Hepatic stellate cell (primary cell): Measurements from ENCODE around the gene REM2.
A peak's percentile ranks its signal among the peaks of the same experiment; 100 is the strongest.

Experiments used
- DNase-seq: peaks from one replicate; pipeline ENCODE4 v3.0.0; 2011; ENCODE audit warnings: low spot score

The REM2 gene

GRCh38 chr14:22883173-22883976 is at the start of gene REM2:
REM2 (plus strand) TSS chr14:22883222; CDS start chr14:22883288, 66 bp downstream.
- no peak for DNase-seq

DNA sequence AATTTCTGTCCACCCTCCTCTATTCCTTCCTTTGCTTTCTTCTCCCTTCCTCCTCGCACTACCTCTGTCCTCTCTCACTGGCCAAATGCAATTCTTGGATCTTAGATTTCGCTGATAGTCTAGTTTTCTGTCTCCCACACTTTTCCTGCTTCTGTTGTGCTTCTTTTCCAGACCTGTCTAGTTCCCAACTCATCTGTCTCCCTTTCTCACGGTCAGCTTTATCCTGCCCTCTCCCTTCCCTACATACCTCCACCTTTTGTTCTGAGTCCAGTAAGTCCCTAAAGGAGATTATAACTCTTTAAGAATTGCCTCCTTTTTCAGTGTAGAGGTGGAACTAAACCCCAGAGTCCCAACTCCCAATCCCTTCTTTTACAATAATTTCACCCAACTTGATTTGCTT is 47.5 kb upstream of the REM2 start:
- DNase-seq, result no peak

GRCh38 chr14:22836301-22837113 is 46.5 kb upstream of the REM2 start, which contains the start of gene MMP14:
MMP14 (plus strand) TSS chr14:22836585; CDS start chr14:22836818, 233 bp downstream.
- peak; percentile 95 for DNase-seq

GRCh38 chr14:22837114-22837749 is 45.8 kb upstream of the REM2 start:
- DNase-seq, result peak; percentile 82

GRCh38 chr14:22837750-22838538 is 45.1 kb upstream of the REM2 start:
- peak; percentile 64 for DNase-seq

DNA sequence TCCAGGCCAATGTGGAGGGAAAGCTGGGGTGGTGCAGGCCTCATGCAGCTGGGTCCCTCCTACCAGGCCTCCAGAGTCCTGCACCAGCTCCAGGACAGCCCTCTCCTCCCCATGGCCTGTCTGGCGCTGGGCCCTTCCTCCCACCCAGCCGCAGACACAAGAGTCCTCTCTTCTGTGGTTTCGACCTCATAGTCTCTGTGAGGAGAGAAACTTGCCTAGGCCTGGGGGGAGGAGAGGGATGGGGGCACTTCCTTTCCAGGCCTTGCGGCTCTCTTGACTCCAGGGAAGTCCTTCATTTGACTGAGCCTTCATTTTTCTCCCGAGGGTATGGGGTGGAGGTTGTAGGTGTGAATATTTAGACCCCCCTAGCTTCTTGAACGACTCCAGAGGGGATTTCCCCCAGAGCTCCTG is 44.4 kb upstream of the REM2 start:
- DNase-seq, result peak; percentile 80

DNA sequence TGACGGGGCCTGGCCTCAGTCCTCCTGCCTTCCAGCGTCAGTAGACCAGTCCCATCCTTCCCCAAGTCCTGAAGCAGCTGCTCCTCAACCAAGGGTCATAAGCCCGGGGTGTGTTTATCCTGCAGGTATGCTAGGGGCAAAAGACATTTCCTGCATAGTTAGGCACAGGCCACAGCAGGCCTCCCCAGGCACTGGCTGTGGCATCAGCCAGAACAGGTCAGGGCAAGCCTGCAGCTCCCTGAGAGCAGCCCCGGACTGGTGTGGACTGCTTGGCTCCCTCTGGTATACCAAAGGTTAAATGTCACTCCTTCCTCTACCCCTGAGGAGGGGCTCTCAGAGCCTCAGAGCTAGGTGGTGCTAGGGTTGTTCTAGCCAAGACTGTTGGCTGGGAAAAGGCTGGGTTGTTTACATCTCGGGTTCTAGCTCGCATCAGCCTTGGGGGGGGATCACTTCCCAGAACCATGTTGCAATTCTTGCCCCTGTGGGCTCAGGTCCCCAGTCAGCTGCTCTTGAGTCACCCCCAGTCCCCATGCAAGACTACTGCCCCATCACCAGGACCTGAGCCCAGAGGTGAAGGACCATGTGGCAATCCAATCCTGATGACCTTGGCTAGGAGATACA is 43.8 kb upstream of the REM2 start:
- DNase-seq, result no peak

DNA sequence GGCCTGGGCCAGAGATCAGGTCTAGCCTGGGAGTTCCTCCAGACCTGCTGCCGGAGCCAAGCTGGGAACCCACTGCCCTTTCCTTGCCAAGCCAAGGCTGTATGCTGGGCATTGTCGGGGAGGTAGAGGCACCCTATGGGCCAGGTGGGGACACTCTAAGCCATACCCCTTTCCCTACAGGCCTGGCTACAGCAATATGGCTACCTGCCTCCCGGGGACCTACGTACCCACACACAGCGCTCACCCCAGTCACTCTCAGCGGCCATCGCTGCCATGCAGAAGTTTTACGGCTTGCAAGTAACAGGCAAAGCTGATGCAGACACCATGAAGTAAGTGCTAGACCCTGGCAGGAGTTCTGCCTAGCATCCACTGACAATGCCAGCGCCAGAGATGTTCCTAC is 41.7 kb upstream of the REM2 start:
- no peak for DNase-seq

DNA sequence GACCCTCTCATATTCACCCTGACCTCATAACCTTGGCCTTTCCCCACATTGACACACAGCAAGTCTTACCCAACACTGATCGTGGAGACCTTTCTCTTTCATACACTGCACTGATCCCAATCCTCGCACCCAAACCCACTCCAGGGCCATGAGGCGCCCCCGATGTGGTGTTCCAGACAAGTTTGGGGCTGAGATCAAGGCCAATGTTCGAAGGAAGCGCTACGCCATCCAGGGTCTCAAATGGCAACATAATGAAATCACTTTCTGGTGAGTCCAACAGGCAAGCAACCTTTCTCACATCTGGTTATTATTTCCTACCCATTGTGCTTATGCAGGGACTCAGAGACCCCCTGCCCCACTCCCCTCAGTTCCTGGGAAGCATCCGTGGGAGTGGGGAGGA is 41.3 kb upstream of the REM2 start:
- no peak for DNase-seq

- no peak for DNase-seq
These were observed 40.6 kb upstream of the REM2 start for GRCh38 chr14:22842211-22843122.

DNA sequence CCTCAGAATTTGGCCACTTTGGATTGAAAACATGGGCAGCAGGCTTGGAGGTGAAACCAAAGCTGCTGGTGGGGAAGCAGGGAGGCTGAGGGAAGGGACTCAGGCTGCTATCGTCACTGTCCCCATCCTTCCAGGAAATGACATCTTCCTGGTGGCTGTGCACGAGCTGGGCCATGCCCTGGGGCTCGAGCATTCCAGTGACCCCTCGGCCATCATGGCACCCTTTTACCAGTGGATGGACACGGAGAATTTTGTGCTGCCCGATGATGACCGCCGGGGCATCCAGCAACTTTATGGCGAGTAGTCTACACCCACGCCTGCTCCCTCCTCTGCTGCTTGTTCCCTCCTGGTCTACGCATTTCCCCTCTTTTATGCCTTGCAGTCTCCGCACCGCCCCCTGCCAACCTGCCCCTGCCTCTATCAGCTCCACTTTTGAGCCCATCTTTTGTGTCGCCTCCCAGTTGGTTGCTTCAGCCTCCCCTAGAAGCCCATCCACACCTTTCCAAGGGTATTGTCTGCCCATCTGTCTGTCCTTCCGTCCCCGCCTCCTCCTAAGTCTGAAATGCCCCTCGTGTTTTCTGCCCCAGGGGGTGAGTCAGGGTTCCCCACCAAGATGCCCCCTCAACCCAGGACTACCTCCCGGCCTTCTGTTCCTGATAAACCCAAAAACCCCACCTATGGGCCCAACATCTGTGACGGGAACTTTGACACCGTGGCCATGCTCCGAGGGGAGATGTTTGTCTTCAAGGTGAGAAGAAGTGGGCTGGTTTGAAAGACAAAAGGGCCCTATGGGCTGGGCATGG is 39.7 kb upstream of the REM2 start:
- DNase-seq, result no peak

- DNase-seq, result no peak
These were observed 38.6 kb upstream of the REM2 start for GRCh38 chr14:22844221-22845102.

DNA sequence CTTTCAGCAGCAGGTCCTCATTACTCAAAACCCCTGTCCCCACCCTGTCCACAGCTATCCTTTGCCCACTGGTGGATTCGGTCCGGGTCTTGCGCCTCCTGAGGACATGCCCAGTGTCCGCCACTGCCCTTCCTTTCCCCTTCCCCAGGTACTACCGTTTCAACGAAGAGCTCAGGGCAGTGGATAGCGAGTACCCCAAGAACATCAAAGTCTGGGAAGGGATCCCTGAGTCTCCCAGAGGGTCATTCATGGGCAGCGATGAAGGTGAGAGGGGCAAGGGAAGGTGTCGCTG is 38.0 kb upstream of the REM2 start:
- DNase-seq, result no peak

- no peak for DNase-seq
These were observed 37.0 kb upstream of the REM2 start for GRCh38 chr14:22845821-22846625.

DNA sequence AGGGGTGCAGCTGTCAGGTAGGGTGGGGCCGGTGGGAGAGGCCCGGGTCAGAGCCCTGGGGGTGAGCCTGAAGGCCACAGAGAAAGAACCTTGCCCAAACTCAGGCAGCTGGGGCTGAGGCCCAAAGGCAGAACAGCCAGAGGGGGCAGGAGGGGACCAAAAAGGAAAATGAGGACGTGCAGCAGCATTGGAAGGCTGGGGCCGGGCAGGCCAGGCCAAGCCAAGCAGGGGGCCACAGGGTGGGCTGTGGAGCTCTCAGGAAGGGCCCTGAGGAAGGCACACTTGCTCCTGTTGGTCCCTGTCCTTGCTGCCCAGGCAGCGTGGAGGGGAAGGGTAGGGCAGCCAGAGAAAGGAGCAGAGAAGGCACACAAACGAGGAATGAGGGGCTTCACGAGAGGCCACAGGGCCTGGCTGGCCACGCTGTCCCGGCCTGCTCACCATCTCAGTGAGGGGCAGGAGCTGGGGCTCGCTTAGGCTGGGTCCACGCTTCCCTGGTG is 36.2 kb upstream of the REM2 start:
- no peak for DNase-seq

- DNase-seq, result peak; percentile 45
These were observed 35.2 kb upstream of the REM2 start for GRCh38 chr14:22847661-22848341.
